A673 (cell line): ENCODE measurements around the gene NECTIN4. TPM values are rescaled to one million over a fixed set of nuclear protein-coding genes. Genes with fewer than 3 reads are reported as not detected.

ENCODE experiments used
- BruUV-seq: library from RNA; stranded (reverse); fragments of 400-500 nt; replicated peaks from 2 replicates; lab custom pipeline; 2021; lab: Mats Ljungman, UMichigan
- CTCF ChIA-PET: fragments of 300-600 bp; sonication (Branson Sonifier 250); formaldehyde crosslinking; loops from one replicate; lab custom pipeline; 2022; ENCODE audit warnings: antibody characterized with exemption; lab: Charles Lee
- POLR2A ChIA-PET: fragments of 300-600 bp; sonication (Branson Sonifier 250); formaldehyde crosslinking; loops from one replicate; lab custom pipeline; 2022; ENCODE audit warnings: antibody characterized with exemption; ENCODE audit not compliant: low non-redundant PET; lab: Charles Lee
- DNase-seq: peaks from one replicate; pipeline ENCODE4 v3.0.0-alpha.2; 2015; ENCODE audit warnings: low spot score
- H3K27ac ChIP-seq: fragments of 200-600 bp; sonication (generic); 2 replicates; pipeline ENCODE4 v1.5.1; 2016; ENCODE audit warnings: mixed run types, low read depth, mild to moderate bottlenecking, mixed read lengths, antibody characterized with exemption, low read length; ENCODE audit not compliant: poor library complexity, severe bottlenecking
- H3K27me3 ChIP-seq: fragments of 200-600 bp; sonication (generic); replicated peaks from 2 replicates; pipeline ENCODE4 v1.6.1; 2017; ENCODE audit warnings: mixed run types, low read depth, mild to moderate bottlenecking, mixed read lengths, antibody characterized with exemption, low read length; ENCODE audit not compliant: insufficient read depth, poor library complexity
- H3K36me3 ChIP-seq: fragments of 200-600 bp; sonication (generic); 2 replicates; pipeline ENCODE4 v1.6.1; 2016; ENCODE audit warnings: mixed run types, mild to moderate bottlenecking, mixed read lengths, antibody characterized with exemption, low read length; ENCODE audit not compliant: insufficient read depth, poor library complexity, severe bottlenecking
- H3K4me1 ChIP-seq: fragments of 200-600 bp; sonication (generic); 2 replicates; pipeline ENCODE4 v1.6.1; 2017; ENCODE audit warnings: mixed run types, mild to moderate bottlenecking, mixed read lengths, antibody characterized with exemption, low read length; ENCODE audit not compliant: insufficient read depth, poor library complexity, severe bottlenecking
- H3K4me3 ChIP-seq: fragments of 200-600 bp; sonication (generic); 2 replicates; pipeline ENCODE4 v1.5.1; 2016; ENCODE audit warnings: low read depth, mixed run types, mild to moderate bottlenecking, mixed read lengths, low read length; ENCODE audit not compliant: poor library complexity, severe bottlenecking
- H3K9me3 ChIP-seq: fragments of 200-600 bp; sonication (generic); 2 replicates; pipeline ENCODE4 v1.6.1; 2016; ENCODE audit warnings: mixed run types, low read depth, mild to moderate bottlenecking, mixed read lengths, antibody characterized with exemption, low read length; ENCODE audit not compliant: poor library complexity, severe bottlenecking
- CTCF ChIP-seq: fragments of 300-800, 200-600 bp; sonication (generic); conservative IDR thresholded peaks from 2 replicates; pipeline ENCODE4 v1.5.1; 2017; ENCODE audit warnings: low read depth, mild to moderate bottlenecking, antibody characterized with exemption, low read length, moderate library complexity, mixed read lengths
- EZH2 ChIP-seq: fragments of 200-600 bp; sonication (generic); IDR thresholded peaks from 2 replicates; pipeline ENCODE4 v1.6.1; 2017; ENCODE audit warnings: borderline replicate concordance, low read depth, mild to moderate bottlenecking, mixed read lengths, antibody characterized with exemption, low read length; ENCODE audit not compliant: poor library complexity, severe bottlenecking
- intact Hi-C: fragments of 100-400 bp; cut with micrococcal nuclease; formaldehyde crosslinking; loops from one replicate; pipeline ENCODE4 v1.10.0; 2022; ENCODE audit not compliant: unreplicated experiment
- total RNA-seq: library from RNA; stranded (reverse); gene quantifications from 2 replicates; pipeline ENCODE4 v1.2.3, GENCODE V29; 2021

NECTIN4 gene
- total RNA-seq, 1 experiment from 2014 or later = not detected

DNA sequence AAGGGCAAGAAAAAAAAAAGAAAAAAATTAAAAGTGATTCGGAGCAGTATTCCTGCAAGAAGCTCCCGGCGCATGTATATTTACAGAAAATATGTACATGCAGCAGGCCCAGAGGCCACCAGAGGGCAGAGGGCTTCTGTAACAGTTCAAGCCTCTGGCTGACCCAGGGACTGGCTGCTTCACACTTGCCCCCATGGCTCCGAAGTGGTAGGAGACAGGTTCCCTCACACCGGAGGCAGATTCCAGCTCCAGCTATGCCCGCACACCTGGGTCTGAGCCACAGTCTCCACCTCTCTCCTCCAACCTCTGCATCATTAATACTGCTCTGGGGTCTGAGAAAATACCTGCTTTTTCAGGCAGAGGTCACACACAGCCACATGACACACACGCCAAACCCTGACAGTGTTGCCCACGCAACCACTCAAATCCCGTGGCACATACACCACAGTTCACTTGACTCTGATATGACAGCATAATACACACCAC, 17.4 kb downstream of the NECTIN4 start:
- BruUV-seq = no TSS peak
- Histone ChIP-seq H3K4me3 (no peak overlapping the region), H3K9me3 (no peaks in the 10 kb centered on the region), H3K27me3 (no peaks in the 10 kb centered on the region), H3K27ac (no peak overlapping the region), H3K36me3 (no peaks in the 10 kb centered on the region), H3K4me1 (no peaks in the 10 kb centered on the region)
- ChIA-PET CTCF (interaction anchor here (0.6 kb wide), 1 partner anchor 230 kb away, joined by 3 read pairs; no protein-coding TSS in a partner anchor), POLR2A (no interaction called here)
- TF ChIP-seq EZH2 (no peak), CTCF (peak; percentile 33; the same call in 1 of the 2 replicates)
- DNase-seq = no peak
- intact Hi-C loops = no loop called here

DNA sequence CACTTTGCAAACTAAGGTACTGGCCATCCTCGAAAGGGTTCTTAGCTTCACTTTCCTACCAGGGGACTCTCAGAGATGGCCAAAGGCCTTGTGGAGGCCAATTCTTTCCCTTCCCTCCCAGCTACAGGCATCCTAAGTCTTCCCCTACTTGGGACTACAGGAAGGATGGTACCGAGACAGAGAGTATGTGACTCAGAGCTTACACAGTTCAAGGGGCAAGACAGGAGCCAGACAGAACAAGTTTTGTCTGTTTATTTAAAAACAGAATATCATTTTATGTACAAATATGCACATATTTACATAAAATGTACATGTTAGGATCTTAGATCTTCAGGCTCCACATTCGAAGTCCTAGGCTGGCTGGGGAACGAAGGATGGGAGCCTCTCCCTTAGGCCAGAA, 18.6 kb downstream of the NECTIN4 start:
- Histone ChIP-seq H3K9me3 (no peaks in the 10 kb centered on the region), H3K36me3 (no peaks in the 10 kb centered on the region), H3K27me3 (no peaks in the 10 kb centered on the region), H3K4me1 (no peaks in the 10 kb centered on the region), H3K27ac (no peak overlapping the region), H3K4me3 (no peak overlapping the region)
- BruUV-seq = no TSS peak
- TF ChIP-seq EZH2 (no peak), CTCF (no peak)
- ChIA-PET CTCF (no interaction called here), POLR2A (interaction anchor here (0.6 kb wide), 1 partner anchor 308 kb away, joined by 5 read pairs; no protein-coding TSS in a partner anchor)
- intact Hi-C loops = no loop called here
- no peak for DNase-seq

DNA sequence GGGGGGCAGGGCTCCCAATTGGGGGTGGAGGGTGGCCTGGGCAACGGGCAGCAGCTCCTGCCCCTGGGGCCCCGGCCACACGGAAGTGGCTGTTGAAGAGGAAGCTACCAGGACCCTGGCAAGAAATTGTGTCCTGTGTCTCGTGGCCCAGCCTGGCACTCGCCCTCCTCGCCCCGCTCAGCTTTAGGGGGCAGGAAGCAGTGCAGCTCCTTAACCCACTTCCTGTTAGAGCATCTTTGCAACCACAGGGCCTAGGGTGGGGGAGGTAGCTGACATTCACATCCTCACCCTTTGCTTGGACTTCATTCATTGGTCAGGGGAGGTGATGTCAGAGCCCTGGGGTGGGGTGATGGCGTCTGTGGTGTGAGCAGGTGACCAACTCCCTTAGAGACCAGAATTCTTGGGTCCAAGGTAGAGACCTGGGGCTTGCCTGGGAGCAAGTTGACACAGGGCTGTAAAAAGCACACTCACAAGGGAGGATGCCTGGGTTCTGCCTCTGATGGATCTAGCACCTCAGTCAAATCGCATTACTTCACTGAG, 19.6 kb downstream of the NECTIN4 start, which contains the start of gene ARHGAP30:
ARHGAP30 (minus strand) TSS at position 161 of the 540 bp plus-strand sequence. CDS start 267 bp downstream, outside the sequence.
- no peak for DNase-seq
- no peak for TF ChIP-seq CTCF
- no peak for TF ChIP-seq EZH2
- Histone ChIP-seq H3K27me3 (peaks cover 2% of the 10 kb centered on the region), H3K4me3 (no peak within 1 kb of the TSS), H3K4me1 (no peaks in the 10 kb centered on the region), H3K27ac (no peak within 1 kb of the TSS), H3K36me3 (no peaks in the 10 kb centered on the region), H3K9me3 (no peaks in the 10 kb centered on the region)
- BruUV-seq = no TSS peak
- CTCF ChIA-PET = no interaction called here
- intact Hi-C loops = no loop called here
- POLR2A ChIA-PET = interaction anchor here (0.5 kb wide), 1 partner anchor 14 kb away, joined by 5 read pairs; no protein-coding TSS in a partner anchor
